ENCODE results near the gene COQ5. TPM values are rescaled to one million over a fixed set of nuclear protein-coding genes. Genes with fewer than 3 reads are reported as not detected.

COQ5 gene
- total RNA-seq, 1 experiment from 2014 or later, result 34.1 TPM

DNA sequence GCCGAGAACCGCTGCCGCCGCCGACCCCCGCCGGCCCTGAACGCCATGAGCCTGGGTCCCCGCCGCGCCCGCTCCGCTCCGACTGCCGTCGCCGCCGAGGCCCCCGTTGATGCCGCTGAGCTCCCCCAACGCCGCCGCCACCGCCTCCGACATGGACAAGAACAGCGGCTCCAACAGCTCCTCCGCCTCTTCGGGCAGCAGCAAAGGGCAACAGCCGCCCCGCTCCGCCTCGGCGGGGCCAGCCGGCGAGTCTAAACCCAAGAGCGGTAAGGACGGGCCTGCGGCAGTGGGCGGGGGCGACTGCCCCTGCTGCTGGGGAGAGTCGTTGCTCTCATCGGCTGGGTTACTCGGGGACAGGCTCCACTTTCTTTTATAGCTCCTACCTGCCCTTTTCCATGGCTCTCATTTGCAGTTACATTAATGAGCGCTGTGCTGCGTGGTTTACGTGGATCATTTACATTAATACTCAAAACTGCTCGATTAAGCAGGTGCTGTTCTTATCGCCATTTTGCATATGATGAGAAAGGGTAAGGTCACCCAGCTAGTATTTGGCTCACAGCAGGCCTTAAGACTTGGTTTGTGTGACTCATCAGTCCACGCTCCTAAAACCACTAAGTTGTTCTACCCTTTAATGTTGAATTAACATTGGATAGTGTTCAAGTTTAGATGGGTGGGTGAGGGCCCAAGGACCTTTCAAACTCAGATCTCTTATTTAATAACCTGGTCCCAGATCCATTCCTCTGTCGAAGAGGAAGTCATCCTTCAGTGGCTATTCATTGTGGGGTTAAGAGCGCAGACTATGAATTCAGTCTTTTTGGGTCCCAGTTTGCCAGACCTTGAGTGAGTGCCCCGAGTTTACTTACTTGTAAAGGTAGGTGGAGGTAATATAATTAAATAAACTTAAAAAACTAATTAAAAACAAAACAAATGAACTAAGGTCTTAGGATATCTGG is 6.0 kb upstream of the COQ5 start:
- TF ChIP-seq EGR1 (IDR thresholded peaks at IDR 0.05; ENCODE audit: low read depth), result 0 out of 2 replicates have a peak, but pooled peaks have one; percentile 28
- TF ChIP-seq SP1 (IDR thresholded peaks at IDR 0.05; ENCODE audit: low read depth), result no peak; the same call in 1 of the 2 replicates
- 0 out of 2 replicates have a peak, but pooled peaks have one; percentile 34 for TF ChIP-seq FOSL1 (IDR thresholded peaks at IDR 0.05; ENCODE audit: low read depth)
- TF ChIP-seq JUND (IDR thresholded peaks at IDR 0.05), result peak; percentile 45; the same call in 1 of the 2 replicates
- TF ChIP-seq SIN3A (IDR thresholded peaks at IDR 0.05; ENCODE audit: low read depth), result peak; percentile 58
- no peak; the same call in 1 of the 2 replicates for TF ChIP-seq ELF1 (IDR thresholded peaks at IDR 0.05; ENCODE audit: borderline replicate concordance, low read depth)
- TF ChIP-seq, protein P1, sequence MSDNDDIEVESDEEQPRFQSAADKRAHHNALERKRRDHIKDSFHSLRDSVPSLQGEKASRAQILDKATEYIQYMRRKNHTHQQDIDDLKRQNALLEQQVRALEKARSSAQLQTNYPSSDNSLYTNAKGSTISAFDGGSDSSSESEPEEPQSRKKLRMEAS (IDR thresholded peaks at IDR 0.05), result peak; percentile 29; the same call in 1 of the 2 replicates
- TF ChIP-seq ZFX (IDR thresholded peaks at IDR 0.05), result peak; percentile 92
- H4K20me1 ChIP-seq (ENCODE audit: insufficient read depth), result peaks cover 12% of the 10 kb centered on the region; the same call in 1 of the 2 replicates
- H3K4me3 ChIP-seq (replicated peaks in 1 of 2; ENCODE audit: low read depth in 1 of 2, low read length in 2 of 2), result peak overlapping the region; percentile 81 to 95
- ATAC-seq, result peak; percentile 65
- DNase-seq (ENCODE audit: low read depth, low spot score), result no peak
- ChIA-PET POLR2A (interaction anchor here (1.2 kb wide), 1 partner anchor 39 kb away, joined by 6 read pairs; the partner anchor contains the start of gene DYNLL1), RAD21 (ENCODE audit: low non-redundant PET in 1 of 2, low total read pairs in 2 of 2, uncharacterized antibody in 2 of 2, unreplicated experiment in 2 of 2) (no interaction called here), CTCF (interaction anchor here (1.2 kb wide), 1 partner anchor 46 kb away, joined by 3 read pairs; the partner anchor contains the start of gene POP5)
- H3K4me2 ChIP-seq (ENCODE audit: low read length), result peak overlapping the region; percentile 97
- no peaks in the 10 kb centered on the region for H3K9me2 ChIP-seq (ENCODE audit: insufficient read depth)
- no peak overlapping the region for H2AFZ ChIP-seq (ENCODE audit: low read depth, low read length, poor library complexity, severe bottlenecking)
- peak overlapping the region; percentile 95 for H3K9ac ChIP-seq (ENCODE audit: low read length)
- H3K36me3 ChIP-seq (ENCODE audit: control insufficient read depth in 1 of 2, insufficient read depth in 2 of 2, low read length in 2 of 2), result peaks cover 4 to 17% of the 10 kb centered on the region in 2 experiments; a peak in 2 of 4 replicates
- peak overlapping the region; percentile 80 for H3K27ac ChIP-seq (ENCODE audit: low read depth, low read length)
- H3K4me1 ChIP-seq (ENCODE audit: control insufficient read depth in 1 of 2, insufficient read depth in 2 of 2, low read length in 2 of 2), result peaks cover 27 to 51% of the 10 kb centered on the region in 2 experiments
- no peaks in the 10 kb centered on the region for H3K27me3 ChIP-seq (ENCODE audit: insufficient read depth, low read length)
- H3K9me3 ChIP-seq (ENCODE audit: control insufficient read depth in 1 of 2, insufficient read depth in 1 of 2, low read depth in 1 of 2, low read length in 2 of 2), result no peaks in the 10 kb centered on the region
- no TSS peak for BruUV-seq (replicated peaks)
- peaks cover 58% of the 10 kb centered on the region for H3K79me2 ChIP-seq (ENCODE audit: insufficient read depth, low read length)
- intact Hi-C loops (cut with micrococcal nuclease), result loop anchor here (10.0 kb wide), 1 partner anchor 210 kb away; the partner anchor contains the start of gene PLA2G1B
